HG02943 (cell line): ENCODE data around the gene PGS1.

Experiments
- ATAC-seq: cut with Tn5 transposase; IDR thresholded peaks from one replicate; pipeline ENCODE4 v1.9.1; 2021; ENCODE audit warnings: mild to moderate bottlenecking, low read depth, moderate library complexity; ENCODE audit not compliant: unreplicated experiment

Gene PGS1

DNA sequence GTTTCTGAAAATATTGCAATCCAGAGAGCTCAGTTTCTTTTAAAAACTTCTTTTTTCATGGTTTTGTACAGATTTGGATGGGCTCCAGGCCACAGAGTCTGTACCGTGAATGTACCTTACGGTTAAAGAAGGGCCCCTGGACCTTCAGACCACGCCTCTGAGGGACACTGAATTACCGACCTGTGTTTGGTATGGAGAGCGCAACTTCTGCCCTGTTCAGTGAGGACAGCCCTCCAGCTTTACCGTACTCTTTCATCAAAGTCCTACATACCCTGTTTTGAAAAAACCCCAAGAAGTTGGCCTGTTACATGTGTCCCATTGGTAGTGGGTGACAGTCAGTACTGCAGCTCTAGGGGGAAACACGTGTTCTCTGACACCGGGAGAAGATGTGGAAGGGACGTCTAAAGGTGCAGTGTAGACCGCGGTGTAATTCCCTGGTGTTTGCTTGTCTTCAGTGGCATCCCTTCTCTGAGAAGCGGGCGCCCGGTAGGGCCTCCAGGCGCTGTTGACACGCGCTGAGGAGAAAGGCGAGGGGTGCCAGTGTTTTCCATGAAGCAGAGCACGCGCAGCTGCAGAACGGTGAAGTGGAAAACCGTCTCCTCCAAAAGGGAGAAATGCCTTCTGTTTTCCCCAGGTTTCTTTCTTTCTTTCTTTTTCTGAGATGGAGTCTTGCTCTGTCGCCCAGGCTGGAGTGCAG, 6.2 kb downstream of the PGS1 start:
- no peak for ATAC-seq

DNA sequence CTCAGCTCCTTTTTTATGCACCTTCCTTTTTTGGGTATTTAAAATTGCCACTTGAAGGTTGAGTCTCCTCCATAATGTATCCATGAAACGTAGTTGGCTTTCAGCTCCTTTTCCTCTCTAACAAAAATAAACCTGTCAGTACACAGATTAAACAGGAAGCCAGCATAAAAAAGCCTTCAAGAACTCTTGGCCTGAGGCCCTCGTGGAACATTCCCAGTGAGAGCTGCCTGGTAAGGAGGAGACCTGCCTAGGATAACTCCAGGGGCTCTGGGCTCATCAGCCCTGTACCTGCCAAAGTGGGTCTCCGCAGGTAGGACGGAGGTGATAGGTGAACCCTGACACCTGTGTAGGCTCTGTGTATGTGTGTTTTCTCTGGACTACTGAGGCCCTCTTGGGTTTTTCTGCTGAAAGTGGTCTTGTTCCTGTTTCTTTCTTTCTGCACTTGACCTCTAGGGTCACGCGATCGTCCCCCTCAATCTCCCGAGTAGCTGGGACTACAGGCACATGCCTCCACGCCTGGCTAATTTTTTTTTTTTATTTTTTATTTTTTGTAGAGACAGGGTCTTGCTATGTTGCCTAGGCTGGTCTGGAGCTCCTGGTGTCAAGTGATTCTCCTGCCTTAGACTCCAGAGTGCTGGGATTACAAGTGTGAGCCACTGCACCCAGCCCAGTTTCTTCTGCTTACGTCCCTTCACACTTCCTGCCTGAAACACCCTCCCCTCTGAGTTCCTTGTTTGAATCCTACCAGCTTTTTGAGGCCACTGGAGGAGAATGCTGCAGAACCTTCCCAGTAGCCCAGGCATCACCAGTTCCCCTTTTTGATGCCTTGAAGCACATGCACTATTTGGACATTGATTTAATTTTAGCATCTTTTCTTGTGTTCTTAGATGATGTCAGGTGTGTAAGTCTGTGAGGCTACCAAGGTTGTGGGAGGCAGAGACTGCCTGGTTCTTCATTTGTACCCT, 9.8 kb downstream of the PGS1 start:
- ATAC-seq = no peak

DNA sequence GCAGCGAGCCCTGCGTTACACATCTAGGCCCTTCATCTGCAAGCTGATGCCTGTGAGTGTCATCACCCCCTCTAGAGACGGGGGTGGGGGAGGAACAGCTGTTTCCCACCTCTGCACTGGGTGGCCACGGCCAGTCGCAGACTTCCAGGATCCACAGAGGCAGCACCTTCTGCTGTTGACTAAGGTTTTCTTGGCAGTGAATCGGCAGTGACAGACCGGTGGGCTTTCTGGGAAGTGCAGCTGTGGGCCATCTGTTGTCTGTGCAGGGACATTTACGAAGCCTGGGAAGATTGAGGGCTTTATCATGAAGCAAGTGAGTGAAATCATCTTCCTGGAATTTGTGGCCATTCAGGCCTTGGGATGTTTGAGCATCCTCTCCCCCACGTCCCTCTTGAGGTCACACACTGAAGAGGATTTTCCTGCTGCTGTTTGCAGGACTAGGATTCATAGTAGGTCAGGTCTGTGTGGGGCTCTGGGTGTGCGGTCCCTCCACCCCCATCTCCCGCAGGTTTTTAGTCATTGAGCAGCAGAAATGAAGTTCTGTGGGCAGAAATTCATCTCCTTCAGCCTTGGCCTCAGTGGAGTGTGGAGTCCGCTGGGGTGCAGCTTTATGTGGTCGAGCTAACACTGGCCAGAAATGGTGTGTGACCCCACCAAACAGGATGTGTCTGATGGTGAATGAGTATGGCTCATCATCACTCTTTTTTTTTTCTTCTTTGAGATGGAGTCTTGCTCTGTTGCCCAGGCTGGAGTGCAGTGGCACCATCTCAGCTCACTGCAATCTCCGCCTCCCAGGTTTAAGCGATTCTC, 12.0 kb downstream of the PGS1 start:
- no peak for ATAC-seq

DNA sequence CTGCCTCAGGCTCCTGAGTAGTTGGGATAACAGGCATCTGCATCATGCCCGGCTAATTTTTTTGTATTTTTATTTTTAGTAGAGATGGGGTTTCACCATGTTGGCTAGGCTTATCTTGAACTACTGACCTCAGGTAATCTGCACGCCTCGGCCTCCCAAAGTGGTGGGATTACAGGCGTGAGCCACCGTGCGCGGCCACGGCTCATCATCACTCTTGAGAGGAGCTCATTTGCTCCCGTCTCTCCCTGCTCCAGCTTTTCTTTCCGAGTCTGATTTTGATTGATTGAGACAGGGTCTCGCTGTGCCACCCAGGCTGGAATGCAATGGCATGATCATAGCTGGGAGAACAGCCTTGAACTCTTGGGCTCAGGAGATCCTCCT, 12.6 kb downstream of the PGS1 start:
- no peak for ATAC-seq

DNA sequence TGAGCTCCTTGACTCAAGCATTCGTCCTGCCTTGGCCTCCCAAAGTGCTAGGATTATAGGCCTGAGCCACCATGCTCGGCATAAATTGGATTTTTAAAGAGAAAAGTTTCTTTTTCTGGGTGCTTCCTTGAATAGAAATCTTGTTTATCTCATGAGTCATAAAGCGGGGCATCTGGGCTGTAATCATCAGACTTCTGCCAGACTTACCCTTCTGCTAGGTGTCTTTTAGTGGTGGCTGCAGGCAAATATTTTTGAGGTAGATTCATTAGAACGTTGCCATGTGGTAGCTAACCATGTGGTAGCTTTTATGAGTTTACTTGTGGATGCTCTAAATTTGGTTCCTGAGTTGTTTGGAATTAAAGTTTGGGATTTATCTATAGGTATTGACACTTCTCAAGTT, 13.4 kb downstream of the PGS1 start:
- ATAC-seq = no peak

DNA sequence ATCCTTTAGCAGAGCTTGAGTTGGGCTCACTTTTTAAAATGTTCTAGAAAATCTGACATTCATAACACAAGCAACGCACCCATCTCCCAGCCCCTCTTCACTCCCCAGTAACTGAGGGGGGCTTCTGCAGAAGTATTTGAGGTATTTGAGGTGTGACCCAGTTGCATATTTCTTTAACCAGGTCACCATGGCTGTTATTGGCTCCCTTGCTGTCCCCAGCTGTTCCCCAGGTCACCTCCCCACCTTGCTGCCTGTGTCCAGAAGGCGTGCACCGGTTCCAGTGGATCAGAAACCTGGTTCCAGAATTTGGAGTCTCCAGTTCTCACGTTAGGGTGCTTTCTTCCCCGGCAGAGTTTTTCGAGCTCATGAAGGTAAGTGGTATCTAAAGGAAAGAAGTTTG, 13.8 kb downstream of the PGS1 start:
- no peak for ATAC-seq

DNA sequence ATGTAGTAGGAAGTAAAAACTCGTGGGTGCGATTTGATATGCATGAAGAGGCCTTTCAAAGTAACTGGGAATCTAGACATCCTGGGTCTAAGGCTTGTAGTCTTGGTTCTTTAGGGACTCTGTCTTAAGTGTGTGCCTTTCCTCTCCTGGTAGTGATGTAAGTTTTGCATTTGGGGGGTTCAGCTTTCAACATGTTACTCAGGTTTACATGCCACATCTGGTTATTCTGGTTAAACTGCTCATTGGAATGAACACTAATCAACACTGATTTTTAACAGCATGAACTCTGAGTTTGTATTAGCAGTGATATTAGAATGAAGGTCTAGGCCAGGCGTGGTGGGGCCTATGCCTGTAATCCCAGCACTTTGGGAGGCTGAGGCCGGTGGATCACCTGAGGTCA, 15.1 kb downstream of the PGS1 start:
- ATAC-seq = no peak

DNA sequence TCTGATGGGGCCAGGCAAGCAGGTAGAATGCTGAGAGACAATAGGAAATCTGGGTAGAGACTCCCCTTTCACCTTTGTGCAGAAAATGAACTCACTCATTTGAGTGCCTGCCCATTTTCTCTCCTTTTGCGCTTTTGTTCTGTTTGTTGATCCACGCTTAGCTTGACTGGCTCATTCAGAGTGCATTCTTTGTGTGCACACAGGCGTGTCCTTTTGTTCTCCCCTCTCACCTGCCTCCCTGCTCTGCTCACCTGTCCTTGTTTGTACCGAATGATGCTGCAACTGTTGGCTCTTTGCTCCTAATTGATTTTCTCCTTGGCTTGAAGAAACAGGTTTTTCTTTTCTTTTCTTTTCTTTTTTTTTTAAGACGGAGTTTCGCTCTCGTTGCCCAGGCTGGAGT, 15.8 kb downstream of the PGS1 start:
- no peak for ATAC-seq

DNA sequence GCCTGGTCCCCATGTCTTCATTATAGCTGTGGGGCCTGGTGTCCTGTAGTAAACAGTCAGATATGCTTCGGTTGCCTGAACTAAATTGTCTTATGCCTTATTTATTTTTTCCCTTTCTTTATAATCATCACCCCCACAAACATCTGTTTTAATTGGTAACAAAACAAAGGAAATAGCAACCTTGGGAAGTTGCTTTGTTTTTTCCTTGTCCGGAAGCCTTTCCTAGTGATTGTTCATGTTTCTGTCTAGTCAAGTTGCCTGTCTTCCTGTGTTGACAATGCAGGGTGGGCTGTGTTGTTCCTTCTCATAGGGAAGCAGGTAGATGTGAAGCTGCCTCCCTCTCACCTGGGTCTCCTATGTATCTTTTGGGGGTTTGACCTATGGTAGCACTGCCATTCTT, 16.7 kb downstream of the PGS1 start:
- no peak for ATAC-seq

DNA sequence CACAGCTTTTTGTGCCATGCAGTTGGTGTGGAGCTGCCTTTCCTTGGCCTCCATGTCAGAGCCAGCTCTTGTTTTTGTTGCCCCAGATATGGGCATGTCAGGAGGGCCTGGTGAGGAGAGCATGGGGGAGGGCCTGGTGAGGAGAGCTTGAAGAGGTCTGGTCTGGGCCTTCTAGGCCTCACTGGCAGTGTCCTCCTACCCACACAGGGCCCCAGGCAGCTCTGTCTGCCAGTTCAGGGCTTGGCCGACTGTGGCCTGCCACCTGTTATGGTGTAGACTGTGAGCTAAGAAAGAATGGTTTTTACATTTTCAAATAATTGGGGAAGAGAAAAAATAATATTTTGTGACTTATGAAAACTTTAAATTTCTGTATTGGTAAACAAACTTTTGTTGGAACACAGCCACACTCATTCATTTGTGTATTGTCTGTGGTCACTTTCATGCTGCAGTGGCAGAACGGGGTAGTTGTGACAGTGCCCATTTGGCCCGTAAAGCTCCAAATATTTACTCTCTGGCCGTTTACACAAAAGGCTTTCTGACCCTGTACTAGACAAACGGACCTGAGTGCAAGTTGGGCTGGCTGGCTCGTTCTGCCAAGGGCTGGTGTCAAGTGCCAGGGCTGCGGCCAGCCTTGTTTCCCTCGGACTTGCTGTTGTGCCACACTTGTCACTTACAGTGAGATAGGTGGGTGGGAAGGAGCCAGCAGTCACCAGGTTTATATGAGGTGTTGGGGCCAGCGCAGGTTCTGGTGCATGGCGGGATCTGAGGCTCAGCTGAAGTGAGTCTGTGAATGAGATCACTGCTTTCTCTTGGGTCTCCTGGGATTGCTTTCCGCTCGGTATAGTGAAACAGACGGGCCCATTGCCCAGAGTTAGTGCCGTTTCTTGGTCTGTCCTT, 18.2 kb downstream of the PGS1 start:
- ATAC-seq = no peak

DNA sequence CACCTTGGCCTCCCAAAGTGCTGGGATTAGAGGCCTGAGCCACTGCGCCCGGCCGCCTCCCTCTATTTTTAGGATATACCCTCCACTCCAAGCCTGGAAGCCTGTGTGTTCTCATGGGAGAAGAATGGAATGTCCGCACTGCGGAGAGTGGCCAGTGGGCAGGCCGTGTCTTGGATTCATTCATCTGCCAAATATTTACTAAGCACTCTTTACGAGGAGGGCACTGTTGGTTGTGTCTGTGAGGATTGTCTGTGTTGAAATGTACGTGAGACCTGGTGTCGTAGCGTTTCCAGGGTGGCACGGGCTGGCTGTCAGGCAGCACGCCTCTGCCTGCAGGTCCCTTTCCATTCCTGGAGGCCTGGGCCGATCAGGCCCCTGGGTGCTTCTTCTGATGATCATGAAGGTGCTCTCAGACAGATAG, 19.2 kb downstream of the PGS1 start:
- no peak for ATAC-seq

DNA sequence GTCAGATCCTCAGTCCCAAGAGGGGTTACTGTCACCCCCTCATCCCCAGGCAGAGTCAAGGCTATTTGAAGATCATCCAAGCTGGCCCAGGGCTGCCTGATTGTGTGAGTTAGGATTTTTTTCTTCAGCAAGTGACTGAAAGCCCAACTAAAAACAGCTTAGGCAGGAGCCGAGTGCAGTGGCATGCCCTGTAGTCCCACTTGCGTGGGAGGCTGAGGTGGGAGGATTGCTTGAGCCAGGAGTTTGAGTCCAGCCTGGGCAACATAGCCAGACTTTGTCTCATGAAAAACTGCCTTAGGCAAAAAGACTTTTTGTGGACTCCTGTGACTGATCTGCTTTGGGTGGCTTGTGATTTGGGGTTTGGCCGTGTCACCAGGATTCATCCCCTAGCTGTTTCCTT, 19.9 kb downstream of the PGS1 start:
- no peak for ATAC-seq

DNA sequence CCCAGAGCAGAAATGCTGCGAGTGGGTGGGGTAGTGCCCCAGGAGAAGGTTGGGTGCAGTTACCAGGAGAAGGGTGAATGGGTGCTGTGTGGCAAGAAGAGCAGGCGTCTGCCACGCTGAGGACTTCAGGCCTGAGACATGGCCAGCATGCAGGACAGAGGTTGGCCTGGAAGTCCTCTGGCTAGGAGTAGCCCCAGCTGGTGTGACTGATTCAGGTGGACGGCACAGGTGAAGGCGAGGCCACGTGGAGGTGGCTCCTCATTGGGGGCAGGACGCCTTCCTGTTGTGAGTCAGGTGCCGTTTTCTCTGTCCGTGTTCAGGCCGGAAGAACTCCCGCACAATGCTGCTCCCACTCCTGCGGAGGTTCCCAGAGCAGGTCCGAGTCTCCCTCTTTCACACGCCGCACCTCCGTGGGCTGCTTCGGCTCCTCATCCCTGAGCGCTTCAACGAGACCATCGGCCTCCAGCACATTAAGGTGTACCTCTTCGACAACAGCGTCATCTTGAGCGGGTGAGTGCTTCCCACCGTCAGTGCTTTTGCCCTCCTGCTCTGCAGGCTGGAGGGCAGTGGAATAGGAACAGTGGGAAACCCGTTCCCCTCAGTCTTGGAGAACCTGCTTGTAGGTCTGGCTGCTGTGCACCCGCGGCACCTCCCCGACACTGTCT, 20.7 kb downstream of the PGS1 start:
- no peak for ATAC-seq

DNA sequence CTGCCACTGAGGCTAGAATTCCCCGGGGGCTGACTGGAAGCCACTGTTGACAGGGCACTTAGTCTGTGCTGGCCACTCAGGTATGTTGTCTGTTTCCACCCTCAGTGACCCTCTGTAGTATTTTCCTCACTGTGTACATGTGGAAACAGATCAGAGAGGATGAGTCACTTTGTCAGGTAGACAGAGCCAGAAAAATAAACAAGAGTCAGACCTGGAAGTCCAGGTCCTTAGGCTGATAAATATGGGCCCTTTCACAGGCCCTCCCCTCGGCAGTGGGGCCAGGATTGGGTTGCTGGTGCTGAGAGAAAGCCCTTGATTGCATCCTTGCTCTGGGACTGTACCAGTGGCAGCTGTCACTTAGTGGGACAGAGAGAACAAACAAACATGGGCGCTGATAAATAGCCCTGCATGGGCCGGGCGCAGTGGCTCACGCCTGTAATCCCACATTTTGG, 21.3 kb downstream of the PGS1 start:
- ATAC-seq = no peak

DNA sequence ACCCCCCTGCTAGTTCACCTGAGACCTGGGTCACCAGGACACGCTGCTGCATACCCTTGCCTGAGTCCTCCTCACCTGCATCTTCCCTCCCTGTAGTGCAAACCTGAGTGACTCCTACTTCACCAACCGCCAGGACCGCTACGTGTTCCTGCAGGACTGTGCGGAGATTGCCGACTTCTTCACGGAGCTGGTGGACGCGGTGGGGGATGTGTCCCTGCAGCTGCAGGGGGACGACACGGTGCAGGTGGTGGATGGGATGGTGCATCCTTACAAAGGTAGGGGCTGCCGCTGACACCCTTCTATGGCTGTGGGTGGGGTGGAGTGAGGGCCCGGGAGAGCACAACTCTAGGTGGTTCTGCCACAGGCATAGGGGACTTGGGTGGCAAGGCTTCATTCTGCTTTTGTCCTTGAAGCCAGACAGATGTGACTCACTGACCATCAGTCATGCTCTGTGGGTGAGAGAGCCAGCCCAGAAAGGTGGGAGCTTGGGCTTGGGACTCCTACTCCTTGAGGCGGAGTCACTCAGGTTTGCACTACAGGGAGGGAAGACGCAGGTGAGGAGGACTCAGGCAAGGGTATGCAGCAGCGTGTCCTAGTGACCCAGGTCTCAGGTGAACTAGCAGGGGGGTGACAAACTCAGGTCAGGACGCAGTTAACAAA, 22.3 kb downstream of the PGS1 start:
- no peak for ATAC-seq

DNA sequence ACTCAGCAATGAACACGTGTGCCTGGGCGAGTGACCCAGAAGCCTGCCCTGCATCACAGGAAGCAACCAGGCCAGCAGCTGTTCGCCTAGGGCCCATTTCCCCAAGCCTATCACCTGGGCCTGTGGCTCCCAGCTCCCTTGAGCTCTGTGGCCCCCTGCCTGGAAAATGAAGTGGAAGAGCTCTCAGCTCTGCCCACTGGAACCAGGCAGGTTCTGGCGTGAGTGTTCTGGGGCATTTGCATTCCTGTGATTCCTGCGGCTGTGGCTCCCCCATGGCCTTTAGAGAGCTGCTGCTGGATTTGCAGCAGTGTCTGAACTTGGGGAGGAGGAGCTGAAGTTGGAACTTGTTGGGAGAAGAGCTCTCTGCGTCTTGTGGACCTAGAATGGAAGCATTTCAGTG, 22.8 kb downstream of the PGS1 start:
- ATAC-seq = no peak

DNA sequence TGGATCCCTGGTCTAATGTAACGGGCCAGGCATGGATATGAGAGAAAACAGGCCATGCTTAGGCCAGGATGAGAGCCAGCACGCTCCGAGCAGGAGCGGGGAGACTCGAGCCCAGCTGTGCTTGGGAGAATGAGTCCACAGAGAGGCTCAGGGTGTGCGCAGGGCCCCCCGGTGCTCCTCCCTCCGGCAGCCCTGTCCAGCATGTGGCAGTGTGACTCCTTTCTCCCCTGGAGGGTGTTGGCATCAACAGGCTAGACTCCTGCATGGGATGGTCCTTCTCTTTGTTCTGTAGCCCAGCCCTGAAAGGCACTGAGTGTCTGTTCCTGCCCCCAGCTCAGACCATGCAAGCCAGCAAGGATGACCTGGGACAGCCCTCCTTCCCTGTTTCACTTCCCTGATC, 23.4 kb downstream of the PGS1 start:
- ATAC-seq = no peak

DNA sequence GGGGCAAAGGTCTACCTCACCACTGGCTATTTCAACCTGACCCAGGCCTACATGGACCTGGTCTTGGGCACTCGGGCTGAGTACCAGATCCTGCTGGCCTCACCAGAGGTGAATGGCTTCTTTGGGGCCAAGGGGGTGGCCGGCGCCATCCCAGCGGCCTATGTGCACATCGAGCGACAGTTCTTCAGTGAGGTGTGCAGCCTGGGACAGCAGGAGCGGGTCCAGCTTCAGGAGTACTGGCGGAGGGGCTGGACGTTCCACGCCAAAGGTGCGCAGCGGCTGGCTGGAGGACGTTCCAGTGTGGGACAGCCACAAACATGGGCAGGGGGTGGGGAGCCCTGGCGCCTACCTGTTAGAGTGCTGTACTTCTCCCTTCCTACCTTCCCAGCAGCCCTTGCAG, 25.4 kb downstream of the PGS1 start:
- no peak for ATAC-seq

DNA sequence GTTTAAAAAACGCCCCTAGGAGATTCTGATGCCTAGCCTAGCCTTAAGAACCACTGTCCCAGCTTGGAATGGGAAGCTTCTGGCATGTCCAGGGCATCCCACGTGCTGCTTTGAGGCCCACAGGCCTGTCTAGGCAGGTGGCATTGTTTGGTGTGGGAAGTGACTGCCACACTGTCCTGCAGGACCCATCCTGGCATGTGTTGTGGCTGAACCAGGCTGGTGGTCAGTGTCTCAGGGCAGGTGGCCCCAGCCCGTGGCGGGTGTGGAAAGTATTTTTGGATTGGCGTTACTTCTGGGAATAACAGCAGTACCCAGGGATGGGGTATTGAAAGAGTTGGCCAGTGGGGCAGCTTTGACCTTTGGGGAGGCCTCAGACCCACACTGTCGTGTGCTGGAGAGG, 27.9 kb downstream of the PGS1 start:
- no peak for ATAC-seq
